GM18498 (cell line): ENCODE results near the gene FGF18.

Source experiments
- ATAC-seq: cut with Tn5 transposase; IDR thresholded peaks from one replicate; pipeline ENCODE4 v1.9.1; 2021; ENCODE audit warnings: mild to moderate bottlenecking, moderate library complexity; ENCODE audit not compliant: unreplicated experiment

Gene FGF18

GRCh38 chr5:171462928-171463861 lies 43.7 kb downstream of the FGF18 start:
- no peak for ATAC-seq

- ATAC-seq: no peak
Measured at GRCh38 chr5:171463862-171464229, 44.4 kb downstream of the FGF18 start.

- no peak for ATAC-seq
Measured at GRCh38 chr5:171464829-171465228, 45.4 kb downstream of the FGF18 start.

DNA sequence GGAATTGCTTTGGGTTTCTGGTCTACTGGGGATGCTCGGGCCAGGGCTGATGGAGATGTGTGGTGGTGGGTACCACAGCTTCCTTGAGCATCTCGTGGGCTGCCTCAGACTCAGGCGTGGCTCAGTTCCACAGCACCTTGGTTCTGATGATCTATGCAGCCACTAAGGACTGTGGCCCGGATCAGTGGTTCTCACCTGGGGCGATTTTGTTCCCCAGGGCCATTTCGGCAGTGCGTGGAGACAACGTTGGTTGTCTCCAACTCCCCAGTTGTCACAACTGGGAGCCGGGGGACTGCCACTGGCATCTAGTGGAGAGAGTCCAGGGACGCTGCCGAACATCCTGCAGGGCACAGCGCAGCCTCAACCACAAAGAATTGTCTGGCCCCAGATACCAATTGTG lies 47.7 kb downstream of the FGF18 start:
- no peak for ATAC-seq

DNA sequence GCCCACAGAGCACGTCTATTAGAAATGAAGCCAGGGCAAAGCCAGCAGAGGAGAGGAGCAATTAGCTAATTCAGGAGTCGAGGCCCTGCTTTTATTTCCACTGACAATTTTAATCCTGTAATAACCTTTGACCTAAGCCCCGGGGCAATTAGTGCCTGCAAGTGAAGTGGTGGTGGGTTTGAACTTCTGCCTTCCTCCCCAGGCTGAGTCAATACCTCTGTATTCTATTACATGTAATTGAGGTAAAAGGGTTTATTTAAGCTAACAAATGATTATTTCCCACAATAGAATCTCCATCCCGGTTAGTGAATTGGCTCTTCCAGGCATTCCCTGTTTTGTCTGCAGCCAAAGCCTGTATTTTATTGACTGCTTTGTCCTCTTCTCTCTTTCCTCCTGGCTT lies 49.9 kb downstream of the FGF18 start:
- no peak for ATAC-seq

DNA sequence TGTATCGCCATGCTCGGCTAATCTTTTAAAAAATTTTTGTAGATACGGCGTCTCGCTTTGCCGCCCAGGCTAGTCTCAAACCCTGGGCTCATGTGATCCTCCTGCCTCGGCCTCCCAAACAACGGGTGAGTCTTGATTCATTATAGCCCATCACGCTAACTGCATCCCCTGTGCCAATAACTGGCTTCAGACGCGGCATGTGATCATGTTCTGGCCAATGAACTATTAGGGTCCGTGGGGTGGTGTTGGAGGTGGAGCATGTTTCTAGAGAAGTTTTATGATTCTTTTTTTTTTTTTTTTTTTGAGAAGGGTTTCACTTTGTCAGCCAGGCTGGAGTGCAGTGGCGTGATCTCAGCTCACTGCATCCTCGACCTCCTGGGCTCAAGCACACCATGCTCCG lies 51.0 kb downstream of the FGF18 start:
- no peak for ATAC-seq

GRCh38 chr5:171474230-171474813 lies 54.9 kb downstream of the FGF18 start:
- ATAC-seq: no peak

DNA sequence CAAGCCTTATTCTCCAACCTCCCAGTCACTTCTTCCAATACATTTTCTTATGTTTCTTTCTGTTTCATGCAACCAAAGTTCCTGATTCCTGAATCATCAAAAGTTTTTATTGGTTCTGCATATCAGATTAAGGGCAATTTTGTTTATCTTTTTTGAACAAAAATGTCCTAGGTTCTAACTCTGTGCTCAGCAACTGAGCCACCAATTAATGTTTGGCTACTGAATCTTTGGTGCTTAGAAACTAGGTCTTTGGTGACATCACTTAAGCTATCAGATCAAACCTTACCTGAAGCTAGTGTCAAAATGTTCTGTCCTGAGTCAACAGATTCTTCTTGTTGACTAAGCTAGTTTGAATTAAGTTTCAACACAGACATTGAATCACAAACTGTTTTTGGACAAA lies 56.1 kb downstream of the FGF18 start:
- no peak for ATAC-seq

DNA sequence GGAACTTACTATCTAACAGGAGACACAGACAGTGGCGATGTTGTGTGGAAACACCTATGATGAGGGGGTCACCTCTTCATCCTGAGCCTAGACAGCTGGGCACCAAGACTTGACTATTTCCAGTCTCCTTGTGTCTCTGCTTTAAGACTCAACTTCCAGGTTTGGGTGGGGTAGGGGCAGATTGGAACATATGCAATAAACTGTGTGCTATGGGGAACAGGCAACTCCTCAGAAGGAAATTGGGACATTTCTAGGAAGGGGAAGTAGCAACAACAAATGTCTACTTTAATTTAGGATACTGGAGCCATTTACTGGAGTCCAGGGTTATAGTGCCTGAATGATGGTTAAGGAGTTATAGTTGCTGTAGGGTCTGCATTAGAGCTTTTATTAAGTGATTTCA lies 57.3 kb downstream of the FGF18 start:
- no peak for ATAC-seq

DNA sequence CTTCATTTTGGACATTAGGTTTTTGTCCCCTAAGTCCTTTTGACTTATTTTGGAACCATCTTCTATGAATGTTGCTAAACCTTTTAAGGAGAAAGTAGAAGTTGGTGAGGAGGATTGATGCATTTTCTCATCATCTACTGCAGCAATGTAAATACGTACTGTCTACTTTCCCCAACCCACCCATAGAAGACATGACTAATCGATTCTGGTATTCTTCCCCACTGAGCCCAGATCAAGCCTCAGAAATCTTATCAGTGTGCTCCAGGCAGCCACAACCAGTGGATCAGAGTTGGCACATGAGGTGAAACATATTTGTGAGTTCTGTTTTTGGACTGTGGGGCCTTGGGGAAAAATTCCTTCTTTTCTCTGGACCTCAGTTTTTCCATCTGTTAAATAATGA lies 57.7 kb downstream of the FGF18 start:
- ATAC-seq: no peak

DNA sequence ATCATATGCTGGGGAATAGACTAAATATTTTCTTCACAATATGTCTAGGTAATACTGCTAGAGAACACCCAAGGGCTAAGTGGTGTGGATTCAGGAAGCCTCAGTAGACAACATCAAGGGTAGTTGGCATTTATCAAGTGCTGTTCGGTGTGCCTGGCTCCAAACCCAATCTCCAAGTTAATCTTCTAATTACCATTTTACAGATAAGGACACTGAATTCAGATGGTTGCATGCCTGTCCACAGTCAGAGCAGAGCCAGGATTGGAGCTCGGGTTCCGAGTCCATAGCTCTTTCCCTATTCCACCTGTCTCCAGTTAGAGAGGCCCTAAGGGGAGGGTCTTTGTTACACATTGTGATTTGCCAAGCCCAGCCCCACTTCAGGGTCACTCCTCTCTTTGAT lies 58.2 kb downstream of the FGF18 start:
- ATAC-seq: no peak

GRCh38 chr5:171478946-171479775 lies 59.7 kb downstream of the FGF18 start:
- ATAC-seq: no peak

DNA sequence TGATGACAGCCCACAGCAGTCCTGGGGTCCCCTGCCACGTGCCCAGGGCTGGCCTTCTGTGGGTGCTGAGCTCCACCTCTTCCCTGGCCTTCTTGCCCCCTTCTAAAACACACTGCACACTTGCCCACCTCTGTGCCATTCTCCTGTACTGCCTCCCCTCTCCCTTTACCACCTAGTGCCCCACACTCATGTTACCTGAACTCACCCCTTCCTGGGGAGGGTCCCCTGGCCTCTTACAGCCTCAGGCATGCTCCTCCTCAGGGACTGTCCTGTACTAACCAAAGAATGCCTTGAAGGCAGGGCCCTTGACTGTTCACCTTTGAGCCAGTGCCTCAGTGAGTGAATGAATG lies 60.3 kb downstream of the FGF18 start:
- no peak for ATAC-seq

DNA sequence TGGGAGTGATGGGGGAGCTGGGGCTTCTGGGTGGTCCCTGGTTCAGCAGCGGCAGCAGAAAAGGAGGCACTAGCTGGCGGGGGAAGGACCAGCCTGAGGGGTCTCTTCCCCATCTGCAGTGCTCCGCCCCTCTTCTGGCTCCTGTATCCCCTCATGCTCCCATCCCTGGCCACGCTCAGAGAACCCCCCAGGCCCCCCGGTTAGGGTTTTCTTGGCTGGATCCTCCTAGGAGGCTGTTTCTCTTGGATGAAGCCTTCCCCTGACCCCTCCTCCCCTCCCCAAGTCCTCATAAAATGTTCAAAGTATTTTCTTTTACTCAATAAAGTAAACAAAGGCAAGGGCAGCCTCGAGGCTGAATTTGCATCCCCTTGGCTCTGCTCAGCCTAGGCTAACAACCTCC lies 60.8 kb downstream of the FGF18 start:
- ATAC-seq: no peak

- ATAC-seq: no peak
Measured at GRCh38 chr5:171481571-171482433, 62.4 kb downstream of the FGF18 start.

- ATAC-seq: no peak
Measured at GRCh38 chr5:171482434-171482730, 62.9 kb downstream of the FGF18 start.

DNA sequence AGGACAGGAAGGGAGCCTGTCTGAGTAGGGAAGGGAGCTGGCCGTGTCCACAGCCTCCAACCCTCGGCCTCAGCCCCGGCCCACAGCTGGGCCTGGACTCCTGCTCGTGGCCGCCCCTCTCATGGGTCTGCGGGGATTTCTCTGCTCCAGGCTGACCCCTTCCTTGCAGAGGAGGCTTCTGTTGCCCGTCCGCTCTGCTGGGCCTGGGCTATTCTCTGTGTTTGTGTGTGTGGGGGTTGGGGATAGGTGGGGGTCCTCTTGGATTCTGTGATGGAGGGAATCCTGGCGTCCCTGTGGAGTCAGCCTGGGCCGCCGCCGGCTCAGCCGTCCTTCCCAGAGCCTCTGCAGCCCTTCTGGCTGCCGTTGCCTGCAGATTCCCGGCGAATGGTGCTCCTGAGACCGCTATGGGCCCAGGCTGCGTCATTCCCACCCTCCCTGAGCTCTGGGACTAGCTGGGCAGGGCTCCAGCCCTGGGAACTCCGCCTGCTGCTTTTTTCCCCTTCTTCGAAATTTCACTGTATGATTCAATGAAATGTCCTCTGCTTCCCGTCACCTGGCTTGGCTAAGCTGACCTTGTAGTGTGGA lies 64.2 kb downstream of the FGF18 start:
- no peak for ATAC-seq

GRCh38 chr5:171484460-171484899 lies 65.0 kb downstream of the FGF18 start:
- no peak for ATAC-seq

- ATAC-seq: no peak
Measured at GRCh38 chr5:171485668-171486067, 66.2 kb downstream of the FGF18 start.

DNA sequence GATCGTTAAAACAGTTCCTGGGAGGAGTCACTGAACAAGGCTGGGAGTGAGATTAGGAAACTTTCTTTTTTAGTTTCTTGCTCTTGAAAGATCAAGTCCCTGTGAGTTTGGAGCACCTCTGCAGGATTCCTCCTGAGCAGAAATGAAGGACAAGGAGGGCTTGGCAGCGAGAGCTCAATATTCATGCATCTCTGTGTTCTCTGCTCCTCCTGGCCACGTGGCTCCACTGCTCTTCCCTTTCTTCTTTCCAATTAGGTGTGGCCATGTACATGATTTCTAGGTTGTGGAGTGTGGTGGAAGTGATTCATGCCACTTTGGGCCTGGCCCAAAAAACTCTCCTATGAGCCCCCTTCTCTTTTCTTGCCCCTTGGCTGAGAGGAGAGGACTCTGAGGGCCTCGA lies 67.2 kb downstream of the FGF18 start:
- no peak for ATAC-seq

DNA sequence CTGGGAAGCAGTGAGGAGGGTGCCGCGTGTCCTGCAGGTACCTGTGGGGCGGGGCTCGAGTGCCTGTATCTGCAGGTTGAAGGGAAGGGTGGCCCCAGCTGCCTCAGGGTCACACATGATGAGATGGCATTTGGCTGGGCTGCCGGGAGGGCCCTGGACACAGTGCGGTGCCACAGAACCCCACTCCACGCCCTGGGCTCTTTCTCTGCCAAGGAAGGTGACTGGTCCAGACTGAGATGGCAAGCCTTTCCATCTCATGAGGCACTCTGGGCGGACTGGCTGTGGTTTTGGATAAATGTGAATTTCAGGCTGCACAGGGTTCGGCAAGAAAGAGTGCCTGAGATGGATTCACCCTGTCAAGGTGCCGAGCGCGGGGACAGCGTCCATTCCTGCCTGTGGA lies 69.4 kb downstream of the FGF18 start:
- no peak for ATAC-seq
